ENCODE measurements around the gene LOC128125822.

LOC128125822 gene

GRCh38 chr6:63533026-63533425, 39.3 kb upstream of the LOC128125822 start:
- no peaks in the 10 kb centered on the region for H3K36me3 ChIP-seq (ENCODE audit: insufficient read depth, low read length)
- no peaks in the 10 kb centered on the region for H3F3A ChIP-seq (ENCODE audit: insufficient read depth, low read length, poor library complexity, severe bottlenecking)
- no peaks in the 10 kb centered on the region for H4K20me1 ChIP-seq (ENCODE audit: insufficient read depth)
- no peak overlapping the region for H3K4me2 ChIP-seq (ENCODE audit: low read length)
- no peak for TF ChIP-seq REST (IDR thresholded peaks at IDR 0.05; ENCODE audit: borderline replicate concordance)
- no peak for TF ChIP-seq POLR2AphosphoS5 (IDR thresholded peaks at IDR 0.05)
- no peak for TF ChIP-seq CTCF (IDR thresholded peaks at IDR 0.05; ENCODE audit: poor library complexity, severe bottlenecking)
- TF ChIP-seq MXI1 (conservative IDR thresholded peaks at IDR 0.05; ENCODE audit: poor library complexity, severe bottlenecking) = no peak
- no peak for TF ChIP-seq RAD21 (conservative IDR thresholded peaks at IDR 0.05)
- TF ChIP-seq TAF1 (IDR thresholded peaks at IDR 0.05; ENCODE audit: low read depth) = no peak
- no peak for TF ChIP-seq SMC3 (conservative IDR thresholded peaks at IDR 0.05; ENCODE audit: poor library complexity)
- TF ChIP-seq EZH2 (IDR thresholded peaks at IDR 0.05; ENCODE audit: borderline replicate concordance, insufficient read depth, low read length, poor library complexity, severe bottlenecking) = no peak
- no peak for TF ChIP-seq EP300 (conservative IDR thresholded peaks at IDR 0.05; ENCODE audit: poor library complexity, severe bottlenecking)
- no peak overlapping the region for H2AFZ ChIP-seq (ENCODE audit: low read depth, low read length)
- no peaks in the 10 kb centered on the region for H3K27me3 ChIP-seq (ENCODE audit: insufficient read depth, low read depth, low read length)
- no peak overlapping the region for H3K9ac ChIP-seq (ENCODE audit: low read length)
- no peaks in the 10 kb centered on the region for H3K9me2 ChIP-seq (ENCODE audit: insufficient read depth, low read length)
- H3K9me3 ChIP-seq (ENCODE audit: low read length) = no peaks in the 10 kb centered on the region
- no peak overlapping the region for H3K27ac ChIP-seq (ENCODE audit: low read length)
- no peak overlapping the region for H3K4me3 ChIP-seq (ENCODE audit: low read length)
- H3K79me2 ChIP-seq (replicated peaks; ENCODE audit: insufficient read depth, low read length) = no peaks in the 10 kb centered on the region

GRCh38 chr6:63533952-63534351, 38.3 kb upstream of the LOC128125822 start:
- TF ChIP-seq SMC3 (conservative IDR thresholded peaks at IDR 0.05; ENCODE audit: poor library complexity) (no peak), EP300 (conservative IDR thresholded peaks at IDR 0.05; ENCODE audit: poor library complexity, severe bottlenecking) (no peak), EZH2 (IDR thresholded peaks at IDR 0.05; ENCODE audit: borderline replicate concordance, insufficient read depth, low read length, poor library complexity, severe bottlenecking) (no peak), CTCF (IDR thresholded peaks at IDR 0.05; ENCODE audit: poor library complexity, severe bottlenecking) (no peak), POLR2AphosphoS5 (IDR thresholded peaks at IDR 0.05) (no peak), MXI1 (conservative IDR thresholded peaks at IDR 0.05; ENCODE audit: poor library complexity, severe bottlenecking) (no peak), TAF1 (IDR thresholded peaks at IDR 0.05; ENCODE audit: low read depth) (no peak), REST (IDR thresholded peaks at IDR 0.05; ENCODE audit: borderline replicate concordance) (no peak), RAD21 (conservative IDR thresholded peaks at IDR 0.05) (no peak)
- Histone ChIP-seq H3K9me2 (ENCODE audit: insufficient read depth, low read length) (no peaks in the 10 kb centered on the region), H3K9me3 (ENCODE audit: low read length) (no peaks in the 10 kb centered on the region), H3K27ac (ENCODE audit: low read length) (no peak overlapping the region), H3K79me2 (replicated peaks; ENCODE audit: insufficient read depth, low read length) (no peaks in the 10 kb centered on the region), H3K36me3 (ENCODE audit: insufficient read depth, low read length) (no peaks in the 10 kb centered on the region), H3K27me3 (ENCODE audit: insufficient read depth, low read depth, low read length) (no peaks in the 10 kb centered on the region), H2AFZ (ENCODE audit: low read depth, low read length) (no peak overlapping the region), H3F3A (ENCODE audit: insufficient read depth, low read length, poor library complexity, severe bottlenecking) (no peaks in the 10 kb centered on the region), H4K20me1 (ENCODE audit: insufficient read depth) (no peaks in the 10 kb centered on the region), H3K4me2 (ENCODE audit: low read length) (no peak overlapping the region), H3K9ac (ENCODE audit: low read length) (no peak overlapping the region), H3K4me3 (ENCODE audit: low read length) (no peak overlapping the region)

All from neural cell (in vitro differentiated cells).